ENCODE data around the gene CCDC92B.

The CCDC92B gene

GRCh38 chr17:2780256-2780655 lies 30.8 kb upstream of the CCDC92B start:
- in situ Hi-C loops (cut with MboI; ENCODE audit: low pct_unique_long_range_greater_than_20kb, low sequenced_read_pairs, unreplicated experiment): no loop called here
- TF ChIP-seq CTCF (IDR thresholded peaks at IDR 0.05; ENCODE audit: extremely low read depth, insufficient read depth, missing control alignments): no peak
- DNase-seq (ENCODE audit: low spot score): no peak

- no peak for DNase-seq (ENCODE audit: low spot score)
- in situ Hi-C loops (cut with MboI; ENCODE audit: low pct_unique_long_range_greater_than_20kb, low sequenced_read_pairs, unreplicated experiment): no loop called here
- no peak for TF ChIP-seq CTCF (IDR thresholded peaks at IDR 0.05; ENCODE audit: extremely low read depth, insufficient read depth, missing control alignments)
Measured at GRCh38 chr17:2779545-2779944, 30.1 kb upstream of the CCDC92B start.

GRCh38 chr17:2778489-2778888 lies 29.0 kb upstream of the CCDC92B start:
- in situ Hi-C loops (cut with MboI; ENCODE audit: low pct_unique_long_range_greater_than_20kb, low sequenced_read_pairs, unreplicated experiment): no loop called here
- DNase-seq (ENCODE audit: low spot score): no peak
- no peak for TF ChIP-seq CTCF (IDR thresholded peaks at IDR 0.05; ENCODE audit: extremely low read depth, insufficient read depth, missing control alignments)

GRCh38 chr17:2777242-2777867 lies 27.9 kb upstream of the CCDC92B start:
- TF ChIP-seq CTCF (IDR thresholded peaks at IDR 0.05; ENCODE audit: extremely low read depth, insufficient read depth, missing control alignments): no peak
- no peak for DNase-seq (ENCODE audit: low spot score)
- in situ Hi-C loops (cut with MboI; ENCODE audit: low pct_unique_long_range_greater_than_20kb, low sequenced_read_pairs, unreplicated experiment): no loop called here

- no peak for DNase-seq (ENCODE audit: low spot score)
- in situ Hi-C loops (cut with MboI; ENCODE audit: low pct_unique_long_range_greater_than_20kb, low sequenced_read_pairs, unreplicated experiment): no loop called here
- no peak for TF ChIP-seq CTCF (IDR thresholded peaks at IDR 0.05; ENCODE audit: extremely low read depth, insufficient read depth, missing control alignments)
Measured at GRCh38 chr17:2776589-2777241, 27.3 kb upstream of the CCDC92B start.

GRCh38 chr17:2775206-2775605 lies 25.8 kb upstream of the CCDC92B start:
- in situ Hi-C loops (cut with MboI; ENCODE audit: low pct_unique_long_range_greater_than_20kb, low sequenced_read_pairs, unreplicated experiment): no loop called here
- TF ChIP-seq CTCF (IDR thresholded peaks at IDR 0.05; ENCODE audit: extremely low read depth, insufficient read depth, missing control alignments): no peak
- no peak for DNase-seq (ENCODE audit: low spot score)
